NOMO-1 treated with dmso at 0.1 percent for 144 hours (cell line): ENCODE results near the gene DNAH8.

Experiments
- DNase-seq: peaks from one replicate; lab custom pipeline; 2025; ENCODE audit not compliant: unreplicated experiment; lab: John Stamatoyannopoulos, UW

Gene DNAH8

GRCh38 chr6:38955861-38956260, 240.8 kb downstream of the DNAH8 start:
- no peak for DNase-seq

GRCh38 chr6:38957426-38957825, 242.3 kb downstream of the DNAH8 start:
- DNase-seq = no peak

GRCh38 chr6:38959138-38959537, 244.0 kb downstream of the DNAH8 start:
- no peak for DNase-seq

- no peak for DNase-seq
Observed at GRCh38 chr6:38968702-38969149, 253.6 kb downstream of the DNAH8 start.

- DNase-seq = no peak
Observed at GRCh38 chr6:38973178-38974057, 258.3 kb downstream of the DNAH8 start.

- DNase-seq = no peak
Observed at GRCh38 chr6:38974389-38975151, 259.5 kb downstream of the DNAH8 start.

- DNase-seq = no peak
Observed at GRCh38 chr6:38975621-38976049, 260.5 kb downstream of the DNAH8 start.

GRCh38 chr6:38976051-38976450, 260.9 kb downstream of the DNAH8 start:
- DNase-seq = no peak

GRCh38 chr6:38976801-38977500, 261.8 kb downstream of the DNAH8 start:
- no peak for DNase-seq

- no peak for DNase-seq
Observed at GRCh38 chr6:38978139-38978704, 263.1 kb downstream of the DNAH8 start.

GRCh38 chr6:38982470-38982869, 267.4 kb downstream of the DNAH8 start:
- DNase-seq = no peak

GRCh38 chr6:38984723-38985122, 269.6 kb downstream of the DNAH8 start:
- DNase-seq = no peak

GRCh38 chr6:38985839-38986238, 270.7 kb downstream of the DNAH8 start:
- DNase-seq = no peak

- DNase-seq = no peak
Observed at GRCh38 chr6:38987503-38987902, 272.4 kb downstream of the DNAH8 start.

GRCh38 chr6:38988736-38989449, 273.8 kb downstream of the DNAH8 start:
- no peak for DNase-seq

- DNase-seq = no peak
Observed at GRCh38 chr6:38990475-38990874, 275.4 kb downstream of the DNAH8 start.

- no peak for DNase-seq
Observed at GRCh38 chr6:38996676-38997075, 281.6 kb downstream of the DNAH8 start.

GRCh38 chr6:38997128-38997761, 282.1 kb downstream of the DNAH8 start:
- no peak for DNase-seq

GRCh38 chr6:39003072-39003471, 288.0 kb downstream of the DNAH8 start:
- DNase-seq = no peak

- no peak for DNase-seq
Observed at GRCh38 chr6:39003492-39003891, 288.4 kb downstream of the DNAH8 start.
